Measurements from ENCODE around the gene BTNL3.

The BTNL3 gene

GRCh38 chr5:180969406-180969805, 19.2 kb upstream of the BTNL3 start:
- H3K27me3 ChIP-seq (ENCODE audit: control insufficient read depth in 3 of 3, insufficient read depth in 3 of 3, low read depth in 1 of 3, low read length in 3 of 3): no peaks in the 10 kb centered on the region
- H3K4me3 ChIP-seq (ENCODE audit: low read length in 2 of 2): no peak overlapping the region
- H2AFZ ChIP-seq (ENCODE audit: low read length): no peak overlapping the region
- peak overlapping the region; percentile 64 for H3K18ac ChIP-seq (ENCODE audit: low read length)
- no peak overlapping the region for H3K23ac ChIP-seq (ENCODE audit: low read depth, low read length, poor library complexity)
- no peak overlapping the region for H2BK5ac ChIP-seq (ENCODE audit: low read length)
- no peak overlapping the region for H2BK15ac ChIP-seq (ENCODE audit: low read length)
- H4K91ac ChIP-seq (ENCODE audit: low read depth, low read length, poor library complexity): no peak overlapping the region
- H2BK12ac ChIP-seq (ENCODE audit: low read length): no peak overlapping the region
- H2AK5ac ChIP-seq (ENCODE audit: low read depth, low read length): no peak overlapping the region
- H3K14ac ChIP-seq (ENCODE audit: low read length): no peak overlapping the region
- peak overlapping the region; percentile 65 for H4K8ac ChIP-seq (ENCODE audit: low read depth, low read length)
- H3K4me2 ChIP-seq (ENCODE audit: insufficient read depth, low read length, poor library complexity, severe bottlenecking): no peak overlapping the region
- H3K9me3 ChIP-seq (replicated peaks in 1 of 2; ENCODE audit: control insufficient read depth in 2 of 2, insufficient read depth in 1 of 2, low read depth in 1 of 2, low read length in 2 of 2): peaks cover 0 to 5% of the 10 kb centered on the region in 2 donors
- no peak overlapping the region for H3K4ac ChIP-seq (ENCODE audit: low read length)
- H2BK120ac ChIP-seq (ENCODE audit: low read depth, low read length): no peak overlapping the region
- H3K9ac ChIP-seq (ENCODE audit: low read depth, low read length, poor library complexity): no peak overlapping the region
- no peak for DNase-seq (ENCODE audit: low spot score)
- H3K27ac ChIP-seq (replicated peaks; ENCODE audit: low read length): no peak overlapping the region
- no CpG with 5 or more reads among the region's 23 CpGs for WGBS, 2 donors (ENCODE audit: extremely low coverage in 2 of 2, insufficient read length in 2 of 2, insufficient replicate concordance in 1 of 2)
- H3K36me3 ChIP-seq (replicated peaks in 1 of 2; ENCODE audit: control insufficient read depth in 2 of 2, insufficient read depth in 2 of 2, low read length in 2 of 2): no peaks in the 10 kb centered on the region
- no peaks in the 10 kb centered on the region for H3K79me1 ChIP-seq (ENCODE audit: low read depth, low read length)
- no peaks in the 10 kb centered on the region for H3K4me1 ChIP-seq (ENCODE audit: control insufficient read depth in 2 of 2, insufficient read depth in 1 of 2, low read depth in 1 of 2, low read length in 2 of 2)

- Histone ChIP-seq H3K36me3 (replicated peaks in 1 of 2; ENCODE audit: control insufficient read depth in 2 of 2, insufficient read depth in 2 of 2, low read length in 2 of 2) (no peaks in the 10 kb centered on the region), H3K9ac (ENCODE audit: low read depth, low read length, poor library complexity) (no peak overlapping the region), H3K18ac (ENCODE audit: low read length) (no peak overlapping the region), H2AK5ac (ENCODE audit: low read depth, low read length) (no peak overlapping the region), H3K79me1 (ENCODE audit: low read depth, low read length) (no peaks in the 10 kb centered on the region), H3K4me2 (ENCODE audit: insufficient read depth, low read length, poor library complexity, severe bottlenecking) (no peak overlapping the region), H3K23ac (ENCODE audit: low read depth, low read length, poor library complexity) (no peak overlapping the region), H3K4ac (ENCODE audit: low read length) (no peak overlapping the region), H2BK5ac (ENCODE audit: low read length) (no peak overlapping the region), H4K8ac (ENCODE audit: low read depth, low read length) (no peak overlapping the region), H2BK12ac (ENCODE audit: low read length) (no peak overlapping the region), H3K27me3 (ENCODE audit: control insufficient read depth in 3 of 3, insufficient read depth in 3 of 3, low read depth in 1 of 3, low read length in 3 of 3) (no peaks in the 10 kb centered on the region), H4K91ac (ENCODE audit: low read depth, low read length, poor library complexity) (no peak overlapping the region), H3K9me3 (replicated peaks in 1 of 2; ENCODE audit: control insufficient read depth in 2 of 2, insufficient read depth in 1 of 2, low read depth in 1 of 2, low read length in 2 of 2) (peaks cover 0 to 5% of the 10 kb centered on the region in 2 donors), H3K27ac (replicated peaks; ENCODE audit: low read length) (no peak overlapping the region), H3K4me3 (ENCODE audit: low read length in 2 of 2) (no peak overlapping the region), H2AFZ (ENCODE audit: low read length) (no peak overlapping the region), H2BK15ac (ENCODE audit: low read length) (no peak overlapping the region), H3K4me1 (ENCODE audit: control insufficient read depth in 2 of 2, insufficient read depth in 1 of 2, low read depth in 1 of 2, low read length in 2 of 2) (no peaks in the 10 kb centered on the region), H2BK120ac (ENCODE audit: low read depth, low read length) (no peak overlapping the region), H3K14ac (ENCODE audit: low read length) (no peak overlapping the region)
- no peak for DNase-seq (ENCODE audit: low spot score)
- WGBS, 2 donors (ENCODE audit: extremely low coverage in 2 of 2, insufficient read length in 2 of 2, insufficient replicate concordance in 1 of 2): no CpG with 5 or more reads among the region's 31 CpGs
Measured at GRCh38 chr5:180970336-180970735, 18.3 kb upstream of the BTNL3 start.

- Histone ChIP-seq H2AK5ac (ENCODE audit: low read depth, low read length) (no peak overlapping the region), H3K9me3 (replicated peaks in 1 of 2; ENCODE audit: control insufficient read depth in 2 of 2, insufficient read depth in 1 of 2, low read depth in 1 of 2, low read length in 2 of 2) (peaks cover 0 to 6% of the 10 kb centered on the region in 2 donors), H3K18ac (ENCODE audit: low read length) (no peak overlapping the region), H2AFZ (ENCODE audit: low read length) (no peak overlapping the region), H3K36me3 (replicated peaks in 1 of 2; ENCODE audit: control insufficient read depth in 2 of 2, insufficient read depth in 2 of 2, low read length in 2 of 2) (no peaks in the 10 kb centered on the region), H4K8ac (ENCODE audit: low read depth, low read length) (no peak overlapping the region), H3K4me2 (ENCODE audit: insufficient read depth, low read length, poor library complexity, severe bottlenecking) (no peak overlapping the region), H2BK15ac (ENCODE audit: low read length) (no peak overlapping the region), H3K27me3 (ENCODE audit: control insufficient read depth in 3 of 3, insufficient read depth in 3 of 3, low read depth in 1 of 3, low read length in 3 of 3) (no peaks in the 10 kb centered on the region), H3K27ac (replicated peaks; ENCODE audit: low read length) (no peak overlapping the region), H3K79me1 (ENCODE audit: low read depth, low read length) (no peaks in the 10 kb centered on the region), H4K91ac (ENCODE audit: low read depth, low read length, poor library complexity) (no peak overlapping the region), H2BK5ac (ENCODE audit: low read length) (no peak overlapping the region), H3K4ac (ENCODE audit: low read length) (no peak overlapping the region), H3K9ac (ENCODE audit: low read depth, low read length, poor library complexity) (no peak overlapping the region), H2BK120ac (ENCODE audit: low read depth, low read length) (no peak overlapping the region), H3K23ac (ENCODE audit: low read depth, low read length, poor library complexity) (no peak overlapping the region), H3K4me3 (ENCODE audit: low read length in 2 of 2) (no peak overlapping the region), H3K14ac (ENCODE audit: low read length) (no peak overlapping the region), H2BK12ac (ENCODE audit: low read length) (no peak overlapping the region), H3K4me1 (ENCODE audit: control insufficient read depth in 2 of 2, insufficient read depth in 1 of 2, low read depth in 1 of 2, low read length in 2 of 2) (no peaks in the 10 kb centered on the region)
- WGBS, 2 donors (ENCODE audit: extremely low coverage in 2 of 2, insufficient read length in 2 of 2, insufficient replicate concordance in 1 of 2): no CpG with 5 or more reads among the region's 4 CpGs
- no peak for DNase-seq (ENCODE audit: low spot score)
Measured at GRCh38 chr5:180970875-180971274, 17.8 kb upstream of the BTNL3 start.

- Histone ChIP-seq H3K4me1 (ENCODE audit: control insufficient read depth in 2 of 2, insufficient read depth in 1 of 2, low read depth in 1 of 2, low read length in 2 of 2) (no peaks in the 10 kb centered on the region), H3K4ac (ENCODE audit: low read length) (no peak overlapping the region), H3K9me3 (replicated peaks in 1 of 2; ENCODE audit: control insufficient read depth in 2 of 2, insufficient read depth in 1 of 2, low read depth in 1 of 2, low read length in 2 of 2) (peaks cover 0 to 5% of the 10 kb centered on the region in 2 donors), H2AK5ac (ENCODE audit: low read depth, low read length) (no peak overlapping the region), H3K4me2 (ENCODE audit: insufficient read depth, low read length, poor library complexity, severe bottlenecking) (no peak overlapping the region), H3K79me1 (ENCODE audit: low read depth, low read length) (no peaks in the 10 kb centered on the region), H4K91ac (ENCODE audit: low read depth, low read length, poor library complexity) (no peak overlapping the region), H2AFZ (ENCODE audit: low read length) (no peak overlapping the region), H3K14ac (ENCODE audit: low read length) (no peak overlapping the region), H3K36me3 (replicated peaks in 1 of 2; ENCODE audit: control insufficient read depth in 2 of 2, insufficient read depth in 2 of 2, low read length in 2 of 2) (no peaks in the 10 kb centered on the region), H3K4me3 (ENCODE audit: low read length in 2 of 2) (no peak overlapping the region), H3K27ac (replicated peaks; ENCODE audit: low read length) (no peak overlapping the region), H2BK12ac (ENCODE audit: low read length) (no peak overlapping the region), H3K27me3 (ENCODE audit: control insufficient read depth in 3 of 3, insufficient read depth in 3 of 3, low read depth in 1 of 3, low read length in 3 of 3) (no peaks in the 10 kb centered on the region), H2BK5ac (ENCODE audit: low read length) (no peak overlapping the region), H3K23ac (ENCODE audit: low read depth, low read length, poor library complexity) (no peak overlapping the region), H3K18ac (ENCODE audit: low read length) (no peak overlapping the region), H3K9ac (ENCODE audit: low read depth, low read length, poor library complexity) (no peak overlapping the region), H4K8ac (ENCODE audit: low read depth, low read length) (no peak overlapping the region), H2BK120ac (ENCODE audit: low read depth, low read length) (no peak overlapping the region), H2BK15ac (ENCODE audit: low read length) (no peak overlapping the region)
- no peak for DNase-seq (ENCODE audit: low spot score)
- WGBS, 2 donors (ENCODE audit: extremely low coverage in 2 of 2, insufficient read length in 2 of 2, insufficient replicate concordance in 1 of 2): no CpG with 5 or more reads among the region's 2 CpGs
Measured at GRCh38 chr5:180974612-180975315, 13.9 kb upstream of the BTNL3 start.

All from neuronal stem cell (in vitro differentiated cells).